Activated T-cell treated with anti-CD3 and anti-CD28 coated beads, Interleukin-2, amount 50 U/mL, for 1 hour (primary cell): ENCODE data around the gene CLEC4A.
A peak's percentile ranks its signal among the peaks of the same experiment; 100 is the strongest.
"Not testable (repeated sequence)": the region's sequence is repeated elsewhere in the genome, so short reads cannot be mapped to it uniquely, and the experiment has no call there.

Experiments used
- DNase-seq: peaks from one replicate; pipeline ENCODE4 v3.0.0-alpha.2; 2020

The CLEC4A gene

DNA sequence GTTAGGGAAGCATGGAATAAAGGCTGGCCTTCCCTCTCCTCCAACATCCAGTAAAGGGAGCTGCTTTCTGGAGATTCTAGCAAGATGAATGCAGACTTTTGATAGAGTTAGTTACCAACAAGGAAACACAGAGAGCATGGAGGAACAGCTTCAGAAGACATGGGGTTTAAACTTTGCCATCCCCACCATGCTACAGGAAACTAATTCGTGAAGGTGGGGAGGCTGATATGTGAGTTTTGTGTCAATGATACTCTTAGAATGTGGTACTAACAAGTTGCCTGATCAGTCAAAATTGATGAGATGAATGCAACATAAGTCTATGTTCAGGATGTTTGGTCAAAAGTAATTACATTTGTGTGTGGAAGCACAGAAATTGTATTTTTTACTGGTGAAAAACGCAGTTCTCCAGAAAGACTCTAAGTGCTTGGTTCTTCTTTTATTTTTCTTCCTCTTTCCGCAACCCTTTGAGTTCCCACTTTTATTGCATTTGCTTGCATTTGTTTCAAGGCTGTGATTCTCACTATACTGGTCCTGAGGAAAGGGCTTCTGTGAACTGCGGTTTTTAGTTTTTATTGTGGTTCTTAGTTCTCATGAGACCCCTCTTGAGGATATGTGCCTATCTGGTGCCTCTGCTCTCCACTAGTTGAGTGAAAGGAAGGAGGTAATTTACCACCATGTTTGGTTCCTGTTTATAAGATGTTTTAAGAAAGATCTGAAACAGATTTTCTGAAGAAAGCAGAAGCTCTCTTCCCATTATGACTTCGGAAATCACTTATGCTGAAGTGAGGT, at the start of gene CLEC4A:
CLEC4A (plus strand) TSS at position 494 of the 789 bp plus-strand sequence; CDS start at position 756, 262 bp downstream.
- DNase-seq = no peak

GRCh38 chr12:8075935-8076334, 47.5 kb upstream of the CLEC4A start:
- DNase-seq = no peak

DNA sequence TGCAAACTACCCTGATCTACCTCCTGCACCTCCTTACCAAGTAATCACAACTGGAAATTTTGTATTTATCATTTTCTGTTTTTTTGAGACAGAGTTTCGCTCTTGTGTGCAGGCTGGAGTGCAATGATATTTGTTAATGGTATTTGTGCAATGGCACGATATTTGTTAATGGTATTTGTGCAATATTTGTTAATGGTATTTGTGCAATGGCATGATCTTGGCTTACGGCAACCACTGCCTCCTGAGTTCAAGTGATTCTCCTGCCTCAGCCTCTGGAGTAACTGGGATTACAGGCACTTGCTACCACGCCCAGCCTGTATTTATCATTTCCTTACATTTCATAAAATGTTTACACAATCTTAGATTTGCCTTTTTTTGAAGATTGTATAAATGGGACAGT, 47.1 kb upstream of the CLEC4A start:
- no peak for DNase-seq

DNA sequence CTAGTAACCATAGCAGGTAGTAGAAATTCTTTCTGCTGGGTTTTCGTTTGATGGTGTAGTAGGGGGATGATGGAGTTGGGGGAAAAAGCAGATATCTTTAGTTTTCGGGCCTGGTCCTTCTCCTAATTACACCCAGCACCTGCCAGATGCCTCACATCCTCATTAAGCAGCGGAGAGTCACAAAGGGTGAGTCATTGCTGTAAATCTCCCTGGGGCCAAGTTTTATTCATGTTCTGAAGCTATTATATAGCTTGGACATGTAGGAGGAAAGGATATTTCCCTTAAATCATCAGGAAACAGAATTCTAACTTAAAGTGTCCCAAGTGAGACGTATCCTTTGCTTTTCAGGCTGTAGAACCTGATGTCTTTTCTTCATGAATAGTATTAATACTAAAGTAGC, 46.2 kb upstream of the CLEC4A start:
- DNase-seq = no peak

GRCh38 chr12:8078398-8078797, 45.0 kb upstream of the CLEC4A start:
- DNase-seq = peak; percentile 56

DNA sequence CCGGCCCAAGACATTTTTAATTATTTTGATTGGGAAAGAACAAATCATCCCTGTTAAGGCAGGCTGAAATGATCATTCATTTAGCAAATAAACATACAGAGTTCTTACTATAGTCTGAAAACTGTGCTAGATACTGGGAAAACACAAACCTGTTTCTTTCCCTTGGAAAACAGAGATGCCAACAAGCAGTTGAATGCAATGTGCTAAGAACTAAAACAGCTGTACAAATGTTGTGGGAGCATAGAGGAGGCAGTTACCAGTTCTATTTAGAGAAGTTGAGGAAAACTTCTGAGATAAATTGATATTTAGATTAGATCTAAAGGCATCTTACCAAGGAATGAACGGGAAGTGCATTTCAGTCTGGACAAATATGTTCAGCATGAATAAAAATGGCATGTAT, 44.5 kb upstream of the CLEC4A start:
- no peak for DNase-seq

DNA sequence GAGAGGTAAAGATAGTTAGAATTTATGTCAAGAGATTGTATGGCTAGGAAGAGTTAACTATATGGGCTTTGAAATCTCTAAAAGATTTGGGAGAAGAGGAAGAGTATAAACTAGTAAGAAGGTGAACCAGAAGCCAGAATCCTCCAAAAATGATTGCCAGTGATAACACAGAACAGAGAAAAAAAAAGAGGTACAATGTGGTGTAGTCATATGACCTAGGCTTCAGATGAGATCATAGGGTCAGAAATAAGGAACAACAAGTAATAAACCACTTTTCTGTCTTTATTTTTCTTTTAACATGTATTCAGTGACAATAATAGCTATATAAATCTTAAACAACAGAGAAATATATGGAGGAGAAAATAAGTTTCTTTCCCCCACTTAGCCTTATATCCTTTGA, 43.3 kb upstream of the CLEC4A start:
- DNase-seq = no peak

- DNase-seq = peak; percentile 48
Observed at GRCh38 chr12:8081251-8081920, 42.0 kb upstream of the CLEC4A start.

DNA sequence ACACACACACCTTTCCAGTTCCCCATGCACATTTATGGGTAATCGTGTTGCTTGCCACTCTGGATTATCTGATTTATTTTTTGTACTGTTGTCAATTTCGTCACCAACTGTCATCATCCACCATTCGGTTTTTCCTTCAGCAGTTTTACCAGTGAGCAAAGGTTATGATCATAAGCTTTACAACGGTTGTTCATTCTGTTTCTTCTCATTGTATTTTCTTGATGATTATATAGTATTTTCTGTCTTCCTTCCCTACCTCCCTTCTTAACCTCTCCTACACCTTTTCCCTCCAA, 40.7 kb upstream of the CLEC4A start:
- no peak for DNase-seq

- DNase-seq = not testable (repeated sequence)
Observed at GRCh38 chr12:8084351-8084750, 39.1 kb upstream of the CLEC4A start.

DNA sequence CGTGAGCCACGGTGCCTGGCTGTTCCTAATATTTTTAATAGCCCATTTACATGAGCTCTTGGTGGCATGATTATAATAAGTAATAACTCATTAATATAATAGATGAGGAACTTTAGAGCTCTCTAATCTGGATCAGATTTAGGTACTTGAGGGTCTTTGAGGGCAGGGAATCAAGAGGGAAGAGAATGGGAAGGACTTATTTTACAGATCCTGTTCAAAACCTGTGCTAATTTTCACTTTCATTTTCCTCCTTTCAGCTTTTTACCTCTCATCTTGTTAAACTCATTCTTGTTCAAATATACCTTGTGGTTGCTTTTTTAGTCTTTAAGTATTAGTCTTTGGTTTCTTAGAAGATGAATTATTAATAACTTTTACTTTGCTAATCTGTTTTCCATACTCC, 35.8 kb upstream of the CLEC4A start:
- no peak for DNase-seq

DNA sequence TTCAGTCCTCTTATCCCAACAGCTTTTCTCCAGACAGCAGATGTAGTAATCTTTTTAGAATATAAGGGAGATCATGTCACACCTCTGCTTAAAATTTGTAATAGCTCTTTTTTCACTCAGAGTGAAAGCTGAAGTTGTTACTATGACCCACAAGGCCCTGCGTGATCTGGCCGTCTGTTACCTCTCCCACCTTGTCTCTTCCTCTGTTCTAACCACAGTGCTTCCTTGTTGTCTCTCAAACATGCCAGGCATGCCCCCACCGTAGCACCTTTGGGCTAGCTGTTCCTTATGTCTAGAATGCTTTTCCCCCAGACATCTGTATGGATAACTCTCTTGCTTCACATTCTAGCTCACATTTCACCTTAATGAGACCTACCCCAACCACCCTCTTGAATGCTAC, 34.8 kb upstream of the CLEC4A start:
- peak; percentile 35 for DNase-seq

GRCh38 chr12:8089277-8089676, 34.1 kb upstream of the CLEC4A start:
- DNase-seq = not testable (repeated sequence)

GRCh38 chr12:8089716-8090115, 33.7 kb upstream of the CLEC4A start:
- no peak for DNase-seq

- no peak for DNase-seq
Observed at GRCh38 chr12:8093291-8093690, 30.1 kb upstream of the CLEC4A start.

DNA sequence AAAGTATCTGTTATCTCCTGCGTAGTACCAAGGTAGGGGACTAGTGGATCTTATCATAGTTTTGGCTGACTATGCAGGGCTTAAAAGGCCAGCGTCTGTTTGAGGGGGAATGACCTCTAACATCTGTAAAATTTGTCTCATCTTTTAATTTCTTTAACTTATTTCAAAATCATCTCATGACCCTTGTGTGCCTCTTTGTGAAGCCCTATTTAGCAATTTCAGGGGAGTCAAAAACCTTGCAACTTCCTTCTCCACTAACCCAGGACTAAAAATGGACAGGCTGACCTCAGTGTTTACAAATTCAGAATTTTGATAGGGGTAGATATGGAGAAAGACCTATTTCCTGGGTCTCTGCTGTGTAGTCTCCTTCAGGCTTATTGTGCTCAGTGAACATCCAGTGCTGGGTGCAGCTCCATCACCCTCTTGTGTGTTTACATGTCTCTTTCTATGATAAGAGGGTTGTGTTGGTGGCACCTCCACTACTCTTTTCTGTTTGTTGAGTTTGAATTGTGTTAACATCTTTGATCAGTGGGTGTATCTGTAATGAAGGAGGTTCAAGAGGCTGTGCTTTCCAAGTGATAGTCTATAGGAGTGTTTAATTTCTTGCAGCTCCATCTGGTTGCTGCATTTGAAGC, 27.0 kb upstream of the CLEC4A start:
- DNase-seq = no peak

DNA sequence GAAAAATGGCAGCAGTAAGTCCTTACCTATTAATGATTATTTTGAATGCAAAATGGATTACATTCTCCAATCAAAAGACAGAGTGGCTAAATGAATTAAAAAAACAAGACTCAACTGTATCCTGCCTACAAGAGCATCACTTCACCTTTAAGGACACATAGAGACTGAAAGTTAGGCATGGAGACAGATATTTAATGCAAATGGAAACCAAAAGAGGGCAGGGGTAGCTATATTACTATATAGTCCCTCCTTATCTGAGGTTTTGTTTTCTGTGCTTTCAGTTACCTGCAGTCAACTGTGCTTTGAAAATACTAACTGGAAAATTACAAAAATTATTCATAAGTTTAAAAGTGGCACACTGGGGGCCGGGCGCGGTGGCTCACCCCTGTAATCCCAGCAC, 24.2 kb upstream of the CLEC4A start:
- DNase-seq = no peak

GRCh38 chr12:8108808-8109398, 14.5 kb upstream of the CLEC4A start:
- peak; percentile 81 for DNase-seq

- DNase-seq = not testable (repeated sequence)
Observed at GRCh38 chr12:8113117-8113516, 10.3 kb upstream of the CLEC4A start.

DNA sequence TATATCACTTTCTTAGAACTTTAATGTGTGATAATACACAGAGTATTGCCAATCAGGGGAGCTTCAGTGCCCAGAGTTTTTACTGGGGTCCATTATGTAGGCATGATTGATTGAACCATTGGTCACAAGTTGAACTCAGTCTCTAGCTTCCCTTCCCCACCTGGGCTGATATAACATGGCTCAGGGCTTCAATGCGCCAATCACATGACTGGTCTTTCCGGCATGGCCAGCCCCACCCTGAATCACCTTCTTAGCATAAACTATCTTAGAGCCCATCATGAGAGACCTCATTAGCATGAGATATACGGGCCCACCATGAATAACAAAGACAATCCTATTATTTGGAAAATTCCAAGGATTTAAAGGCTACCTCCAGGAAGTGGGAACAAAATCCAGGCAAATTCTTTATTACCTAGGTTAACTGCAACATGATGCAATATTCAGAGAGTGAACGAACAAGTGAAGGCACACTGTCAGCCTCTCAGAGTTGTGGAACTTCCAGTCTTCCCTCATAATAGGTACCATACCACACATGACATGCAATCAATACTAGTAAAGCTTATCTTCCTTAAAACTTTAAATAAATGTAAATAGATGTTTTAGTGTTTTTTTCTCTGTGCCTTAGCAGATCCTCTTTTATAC, 3.2 kb upstream of the CLEC4A start:
- no peak for DNase-seq

DNA sequence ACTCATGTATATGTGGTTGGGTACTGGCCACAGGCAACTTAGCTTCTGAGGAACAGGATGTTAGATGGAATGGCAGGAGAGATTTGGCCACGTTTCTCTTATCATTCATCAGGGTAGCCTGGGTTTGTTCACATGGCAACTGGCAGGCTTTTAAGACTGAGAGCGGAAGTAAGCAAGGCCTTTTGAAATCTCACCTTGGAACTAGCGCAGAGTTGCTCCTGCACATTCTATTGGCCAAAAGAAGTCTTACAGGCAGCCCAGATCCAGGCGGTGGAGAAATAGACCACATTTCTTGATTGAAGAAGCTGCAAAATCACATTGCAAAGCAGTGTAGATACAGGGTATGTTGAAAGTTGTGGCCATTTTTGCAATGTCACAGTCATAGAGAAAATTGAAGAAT, 3.7 kb downstream of the CLEC4A start:
- DNase-seq = no peak

- DNase-seq = not testable (repeated sequence)
Observed at GRCh38 chr12:8133636-8134397, 10.4 kb downstream of the CLEC4A start.
